Measurements from ENCODE around the gene RIMBP2.

GRCh38 chr12:130737731-130738130, 21.6 kb upstream of the RIMBP2 start:
- TF ChIP-seq EZH2 (IDR thresholded peaks at IDR 0.05; ENCODE audit: low read length, missing control alignments) (no peak), CTCF (conservative IDR thresholded peaks at IDR 0.05 in 1 of 2, IDR thresholded peaks at IDR 0.05 in 1 of 2; ENCODE audit: low read depth in 1 of 2, low read length in 2 of 2) (no peak)

Data from fibroblast of lung (primary cell).